HG03103 (cell line): ENCODE data around the gene EAF1.
"Not testable (repeated sequence)": the region's sequence is repeated elsewhere in the genome, so short reads cannot be mapped to it uniquely, and the experiment has no call there.

Experiments used
- ATAC-seq: cut with Tn5 transposase; IDR thresholded peaks from one replicate; pipeline ENCODE4 v1.9.1; 2021; ENCODE audit warnings: low read depth; ENCODE audit not compliant: unreplicated experiment

EAF1 gene

DNA sequence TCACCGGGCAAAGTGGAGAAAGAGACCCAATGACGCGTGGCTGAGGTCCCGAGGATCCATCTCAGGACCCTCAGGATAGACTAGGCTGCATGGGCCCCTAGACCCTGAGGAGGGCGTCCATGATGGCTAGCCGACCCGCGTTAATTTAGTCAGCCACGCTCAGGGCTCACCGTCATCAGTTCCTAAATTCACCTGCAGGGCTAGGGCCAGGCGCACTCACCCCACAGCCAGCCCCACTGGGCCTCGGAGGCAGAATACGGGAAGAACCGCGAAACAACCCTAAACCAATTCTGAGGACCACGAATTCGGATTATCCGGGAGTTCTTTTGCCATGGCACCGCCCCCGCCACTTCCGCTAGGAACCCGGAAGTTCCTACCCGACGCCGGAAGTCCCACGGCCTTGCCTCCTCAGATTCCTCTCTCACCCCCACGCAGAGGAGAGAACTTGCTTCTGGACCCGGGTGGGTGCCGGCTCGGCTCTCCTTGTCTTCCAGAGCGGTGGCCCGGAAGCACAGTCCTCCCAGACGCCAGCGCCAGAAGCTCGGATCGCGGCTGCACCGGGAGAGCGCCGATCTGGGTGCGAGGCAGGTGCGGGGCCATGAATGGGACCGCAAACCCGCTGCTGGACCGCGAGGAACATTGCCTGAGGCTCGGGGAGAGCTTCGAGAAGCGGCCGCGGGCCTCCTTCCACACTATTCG is at the start of gene EAF1, which contains the start of gene METTL6:
Gene EAF1, plus strand, starts transcription at position 417 of the 699 bp plus-strand sequence. Its CDS starts 182 bp downstream, at position 599.
Gene METTL6, minus strand, starts transcription at position 363 of the 699 bp plus-strand sequence. CDS start 1,033 bp downstream, outside the sequence.
- peak; percentile 89 for ATAC-seq

DNA sequence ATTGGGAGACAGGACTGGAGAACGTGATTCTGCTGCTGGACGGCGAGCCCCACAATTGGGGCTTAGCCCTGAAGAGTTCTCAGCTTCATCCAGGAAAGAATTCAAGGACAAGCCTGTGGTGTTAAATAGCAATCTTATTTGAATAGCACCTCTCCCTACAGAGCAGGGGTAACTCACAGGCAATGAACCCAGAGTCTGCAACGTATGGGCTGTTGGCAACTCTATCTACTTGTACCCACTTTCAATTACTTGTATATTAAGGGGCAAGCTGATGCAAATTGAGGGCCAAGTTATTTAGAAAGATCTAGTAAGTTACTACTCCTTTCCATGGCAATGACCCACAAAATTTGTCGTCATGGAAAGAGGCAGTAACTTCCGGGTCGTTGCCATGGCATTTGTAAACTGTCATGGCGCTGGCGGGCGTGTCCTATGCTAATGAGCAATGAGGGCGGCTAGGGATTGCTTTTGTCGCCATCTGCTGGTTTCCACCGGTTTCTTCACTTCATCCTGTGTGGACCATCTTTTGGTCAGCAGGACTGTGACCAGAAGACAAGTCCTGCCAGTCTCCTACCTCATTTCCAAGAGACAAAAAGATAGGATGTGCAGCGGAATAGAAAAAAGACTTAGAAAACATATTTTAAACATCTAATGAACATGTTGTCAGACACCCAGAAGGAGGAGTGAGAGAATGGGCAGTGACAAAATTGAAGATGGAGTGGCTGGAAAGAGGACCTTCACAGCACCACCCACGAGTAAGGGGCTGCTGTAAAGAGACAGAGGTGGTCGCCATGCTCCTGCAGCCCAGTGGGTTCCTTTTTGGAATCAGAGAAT is 49.2 kb upstream of the EAF1 start:
- peak; percentile 91 for ATAC-seq

DNA sequence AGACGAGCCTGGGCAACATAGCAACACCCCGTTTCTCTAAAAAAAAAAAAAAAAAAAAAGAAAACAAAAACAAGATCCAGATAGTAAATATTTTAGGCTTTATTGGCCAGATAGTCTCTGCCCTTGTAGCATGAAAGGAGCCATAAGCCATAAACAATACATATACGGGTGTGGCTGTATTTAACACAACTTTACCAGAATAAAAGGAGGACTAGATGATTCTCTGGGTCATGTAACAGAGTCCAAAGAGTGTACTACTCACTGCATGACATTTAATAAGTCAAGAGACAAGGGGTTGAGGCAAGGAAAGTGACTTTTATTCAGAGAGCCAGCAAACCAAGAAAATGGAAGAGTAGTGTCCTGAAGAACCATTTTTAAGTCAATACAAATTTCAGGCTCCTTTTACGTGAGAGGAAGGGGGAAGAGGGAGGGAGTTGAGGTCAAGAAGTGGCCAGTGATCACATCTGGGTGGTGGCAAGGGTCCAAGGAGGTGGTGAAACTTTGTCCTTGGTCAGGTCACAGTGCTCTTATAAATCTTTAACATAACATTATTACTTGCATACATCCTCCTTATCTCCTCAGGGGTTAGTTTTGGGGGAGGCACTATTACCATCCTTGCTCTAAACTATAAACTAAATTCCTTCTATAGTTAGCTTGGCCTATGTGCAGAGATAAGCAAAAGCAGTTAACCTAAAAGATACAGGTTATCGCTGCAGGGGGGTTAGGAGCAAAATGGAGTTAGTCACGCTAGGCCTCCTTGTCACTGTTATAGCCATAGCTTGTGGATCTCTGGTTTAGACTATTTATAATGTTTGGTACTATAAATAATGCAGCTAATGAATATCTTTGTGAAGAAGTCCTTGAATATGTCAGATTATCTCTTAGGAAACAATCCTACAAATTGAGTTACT is 46.2 kb upstream of the EAF1 start:
- ATAC-seq, result no peak

DNA sequence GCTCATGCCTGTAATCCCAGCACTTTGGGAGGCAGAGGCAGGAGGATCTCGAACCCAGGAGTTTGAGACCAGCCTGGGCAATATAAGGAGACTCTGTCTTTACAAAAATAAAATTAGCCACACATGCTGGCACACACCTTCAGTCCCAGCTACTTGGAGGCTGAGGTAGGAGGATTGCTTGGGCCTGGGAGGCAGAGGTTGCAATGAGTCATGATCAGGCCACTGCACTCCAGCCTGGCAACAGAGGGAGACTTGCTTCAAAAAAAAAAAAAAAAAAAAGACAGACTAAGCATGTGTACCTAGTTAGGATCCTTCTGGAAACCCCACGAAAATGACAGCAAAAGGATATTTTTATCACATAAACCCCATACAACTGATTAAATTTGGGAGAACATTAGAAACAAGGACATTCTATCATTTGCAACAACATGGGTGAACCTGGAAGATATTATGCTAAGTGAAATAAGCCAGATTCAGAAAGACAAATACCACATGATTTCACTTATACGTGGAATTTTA is 44.9 kb upstream of the EAF1 start:
- no peak for ATAC-seq

DNA sequence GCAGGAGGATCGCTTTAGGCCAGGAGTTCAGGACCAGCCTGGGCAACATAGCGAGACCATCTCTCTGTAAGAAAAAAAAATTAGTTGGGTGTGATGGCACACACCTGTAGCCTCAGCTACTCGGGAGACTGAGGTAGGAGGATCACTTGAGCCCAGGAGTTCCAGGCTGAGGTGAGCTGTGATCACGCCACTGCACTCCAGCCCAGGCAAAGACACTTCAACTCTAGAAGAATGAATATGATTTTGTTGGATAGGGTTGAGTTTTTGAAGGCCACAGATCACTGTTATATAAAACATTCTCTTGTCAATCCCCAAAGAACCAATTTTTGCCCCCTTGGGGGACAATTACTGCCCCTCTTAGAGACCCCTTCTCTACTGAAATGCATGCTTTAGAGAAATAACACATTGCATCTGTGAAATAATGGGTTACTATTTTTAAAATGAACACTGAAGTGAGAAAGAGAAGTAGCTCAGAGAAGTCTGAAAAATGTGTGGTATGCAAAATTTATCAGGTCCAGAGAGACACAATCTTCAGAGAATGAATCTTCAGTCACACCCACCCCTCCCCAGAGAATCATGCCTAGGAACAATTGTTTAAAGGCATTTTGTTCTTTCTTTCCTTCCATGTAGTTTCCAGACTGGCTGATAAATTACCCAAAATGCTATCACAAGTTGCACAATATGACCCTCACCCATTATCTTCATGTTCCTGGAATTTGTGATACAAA is 42.7 kb upstream of the EAF1 start:
- ATAC-seq, result peak; percentile 68

DNA sequence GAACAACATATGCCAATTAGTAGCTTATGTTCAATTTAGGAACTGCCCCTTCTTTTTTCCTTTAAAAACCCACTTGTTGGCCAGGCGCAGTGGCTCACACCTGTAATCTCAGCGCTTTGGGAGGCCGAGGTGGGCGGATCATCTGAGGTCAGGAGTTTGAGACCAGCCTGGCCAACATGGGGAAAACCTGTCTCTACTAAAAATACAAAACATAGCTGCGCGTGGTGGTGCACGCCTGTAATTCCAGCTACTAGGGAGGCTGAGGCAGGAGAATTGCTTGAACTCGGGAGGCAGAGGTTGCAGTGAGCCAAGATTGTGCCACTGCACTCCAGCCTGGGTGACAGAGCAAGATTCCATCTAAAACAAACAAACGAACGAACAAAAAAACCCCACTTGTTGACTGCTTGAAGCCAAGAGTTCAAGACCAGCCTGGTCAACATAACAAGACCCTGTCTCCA is 42.1 kb upstream of the EAF1 start:
- ATAC-seq, result peak; percentile 15

DNA sequence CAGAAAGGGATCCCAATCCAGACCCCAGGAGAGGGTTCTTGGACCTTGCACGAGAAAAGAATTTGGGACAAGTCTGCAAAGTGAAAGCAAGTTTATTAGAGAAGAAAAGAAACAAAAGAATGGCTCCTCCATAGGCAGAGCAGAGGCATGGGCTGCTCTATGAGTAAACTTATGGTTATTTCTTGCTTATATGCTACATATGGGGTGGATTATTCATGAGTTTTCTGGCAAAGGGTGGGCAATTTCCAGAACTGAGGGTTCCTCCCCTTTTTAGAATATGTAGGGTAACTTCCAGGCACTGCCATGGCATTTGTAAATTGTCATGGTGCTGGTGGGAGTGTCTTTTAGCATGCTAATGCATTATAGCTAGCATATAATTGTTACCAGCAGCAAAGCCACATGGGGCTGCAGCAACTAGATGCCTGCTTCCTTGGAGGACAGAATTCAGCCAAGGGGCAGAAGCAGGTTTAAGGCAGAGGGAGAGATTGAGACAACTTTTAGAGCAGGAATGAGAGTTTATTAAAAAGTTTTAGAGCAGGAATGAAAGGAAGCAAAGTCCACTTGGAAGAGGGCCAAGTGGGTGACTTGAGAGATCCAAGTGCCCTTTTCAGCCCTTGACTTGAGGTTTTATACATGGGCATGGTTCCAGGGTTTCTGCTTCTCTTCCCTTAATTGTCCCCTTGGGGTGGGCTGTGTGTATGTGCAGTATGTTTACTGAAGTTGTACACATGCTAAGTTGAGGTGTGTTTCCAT is 41.3 kb upstream of the EAF1 start:
- ATAC-seq, result no peak

DNA sequence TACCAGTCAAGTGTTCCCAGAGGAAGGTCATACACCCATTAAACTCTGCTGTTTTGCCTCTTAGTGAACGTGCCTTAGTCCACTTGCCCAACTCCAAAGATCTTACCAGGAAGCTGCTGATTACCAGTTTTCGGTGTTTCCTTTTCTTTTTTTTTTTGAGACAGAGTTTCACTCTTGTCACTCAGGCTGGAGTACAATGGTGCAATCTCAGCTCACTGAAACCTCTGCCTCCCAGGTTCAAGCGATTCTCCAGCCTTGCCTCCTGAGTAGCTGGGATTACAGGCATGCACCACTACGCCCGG is 40.8 kb upstream of the EAF1 start:
- ATAC-seq, result not testable (repeated sequence)

DNA sequence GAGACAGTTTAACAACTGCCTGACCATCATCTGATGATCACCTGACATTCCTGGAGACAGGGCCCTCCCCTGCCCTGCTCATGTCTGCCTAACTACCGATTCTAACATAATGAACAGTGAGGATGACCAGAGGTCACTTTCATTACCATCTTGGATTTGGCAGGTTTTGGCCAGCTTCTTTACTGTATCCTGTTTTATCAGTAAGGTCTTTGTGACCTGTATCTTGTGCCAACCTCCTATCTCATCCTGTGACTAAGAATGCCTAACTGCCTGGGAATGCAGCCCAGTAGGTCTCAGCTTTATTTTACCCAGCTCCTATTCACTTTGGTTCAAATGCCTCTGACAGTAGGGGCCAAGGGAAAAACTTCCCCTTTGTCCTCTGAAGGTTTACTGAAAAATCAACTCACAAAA is 40.2 kb upstream of the EAF1 start:
- ATAC-seq, result no peak

DNA sequence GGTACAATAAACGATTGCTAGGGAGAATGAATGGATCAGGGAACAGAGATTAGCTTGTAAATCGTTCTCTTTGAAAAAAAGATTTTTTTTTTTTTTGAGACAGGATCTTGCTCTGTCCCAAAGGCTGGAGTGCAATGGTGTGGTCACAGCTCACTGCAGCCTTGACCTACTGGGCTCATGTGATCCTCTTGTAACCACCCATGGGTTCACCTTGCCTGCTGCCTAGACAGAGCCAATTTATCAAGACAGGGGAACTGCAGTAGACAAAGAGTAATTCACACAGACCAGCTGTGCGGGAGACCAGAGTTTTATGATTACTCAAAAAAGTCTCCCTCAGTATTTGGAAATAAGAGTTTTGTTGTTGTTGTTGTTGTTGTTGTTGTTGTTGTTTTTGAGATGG is 39.7 kb upstream of the EAF1 start:
- no peak for ATAC-seq

DNA sequence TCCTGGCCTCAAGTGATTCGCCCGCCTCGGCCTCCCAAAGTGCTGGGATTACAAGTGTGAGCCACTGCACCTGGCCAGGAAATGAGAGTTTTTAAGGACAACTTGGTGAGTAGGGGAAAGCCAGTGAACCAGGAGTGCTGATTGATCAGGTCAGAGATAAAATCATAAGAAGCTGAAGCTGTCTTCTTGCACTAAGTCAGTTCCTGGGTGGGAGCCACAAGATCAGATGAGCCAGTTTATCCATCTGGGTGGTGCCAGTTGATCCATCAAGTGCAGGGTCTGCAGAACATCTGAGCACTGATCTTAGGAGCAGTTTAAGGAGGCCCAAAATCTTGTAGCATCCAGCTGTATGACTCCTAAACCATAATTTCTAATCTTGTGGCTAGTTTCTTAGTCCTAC is 39.1 kb upstream of the EAF1 start:
- not testable (repeated sequence) for ATAC-seq

DNA sequence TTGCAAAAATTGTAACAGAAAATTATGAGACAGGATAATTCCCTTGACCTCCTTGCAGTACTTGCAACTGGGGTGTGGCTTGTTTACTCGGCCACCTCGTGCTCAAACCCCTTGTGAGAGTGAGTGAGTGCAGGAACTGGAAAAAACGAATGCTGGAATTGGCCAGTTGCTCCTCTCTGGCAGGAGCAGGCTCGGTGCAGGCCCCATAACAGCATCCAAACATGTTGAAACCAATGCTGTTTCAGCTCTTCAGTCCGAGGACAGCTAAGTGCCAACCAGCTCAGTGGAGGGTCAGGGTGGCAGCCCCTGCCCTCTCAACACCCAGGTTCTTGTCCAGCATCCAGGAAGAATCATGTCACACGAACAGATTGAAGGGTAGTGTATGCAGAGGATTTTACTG is 36.9 kb upstream of the EAF1 start:
- no peak for ATAC-seq

DNA sequence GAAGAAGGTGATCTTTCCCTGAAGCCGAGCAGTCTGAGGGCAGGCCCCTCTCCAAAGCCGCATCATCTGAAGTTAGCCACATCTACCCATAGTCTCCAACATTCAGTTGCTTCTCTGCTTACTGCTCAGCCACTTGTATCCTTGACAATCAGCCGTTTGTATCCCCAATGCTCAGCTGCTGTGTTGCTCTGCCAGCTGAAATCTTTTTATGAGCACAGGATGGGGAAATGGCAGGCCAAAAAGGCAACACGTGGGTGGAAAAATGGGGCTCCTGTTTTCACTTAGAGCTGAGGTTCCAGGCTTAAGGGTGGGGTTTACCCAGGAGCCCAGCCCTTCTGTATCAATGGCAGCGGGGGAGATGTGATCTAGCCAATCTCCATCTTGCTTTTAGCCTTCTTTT is 36.4 kb upstream of the EAF1 start:
- ATAC-seq, result no peak

DNA sequence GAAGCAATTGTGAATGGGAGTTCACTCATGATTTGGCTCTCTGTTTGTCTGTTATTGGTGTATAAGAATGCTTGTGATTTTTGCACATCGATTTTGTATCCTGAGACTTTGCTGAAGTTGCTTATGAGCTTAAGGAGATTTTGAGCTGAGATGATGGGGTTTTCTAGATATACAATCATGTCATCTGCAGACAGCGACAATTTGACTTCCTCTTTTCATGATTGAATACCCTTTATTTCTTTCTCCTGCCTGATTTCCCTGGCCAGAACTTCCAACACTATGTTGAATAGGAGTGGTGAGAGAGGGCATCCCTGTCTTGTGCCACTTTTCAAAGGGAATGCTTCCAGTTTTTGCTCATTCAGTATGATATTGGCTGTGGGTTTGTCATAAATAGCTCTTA is 34.1 kb upstream of the EAF1 start:
- not testable (repeated sequence) for ATAC-seq

DNA sequence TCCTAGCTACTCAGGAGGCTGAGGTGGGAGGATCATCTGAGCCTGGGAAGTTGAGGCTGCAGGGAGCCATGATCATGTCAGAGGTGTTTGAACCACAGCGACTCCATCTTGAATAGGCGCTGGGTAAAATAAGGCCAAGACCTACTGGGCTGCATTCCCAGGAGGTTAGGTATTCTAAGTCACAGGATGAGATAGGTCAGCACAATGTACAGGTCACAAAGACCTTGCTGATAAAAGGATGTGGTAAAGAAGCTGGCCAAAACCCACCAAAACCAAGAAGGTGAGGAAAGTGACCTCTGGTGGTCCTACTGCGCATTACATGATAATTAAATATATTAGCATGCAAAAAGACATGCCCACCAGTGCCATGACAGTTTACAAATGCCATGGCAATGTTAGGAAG is 28.7 kb upstream of the EAF1 start:
- ATAC-seq, result not testable (repeated sequence)

DNA sequence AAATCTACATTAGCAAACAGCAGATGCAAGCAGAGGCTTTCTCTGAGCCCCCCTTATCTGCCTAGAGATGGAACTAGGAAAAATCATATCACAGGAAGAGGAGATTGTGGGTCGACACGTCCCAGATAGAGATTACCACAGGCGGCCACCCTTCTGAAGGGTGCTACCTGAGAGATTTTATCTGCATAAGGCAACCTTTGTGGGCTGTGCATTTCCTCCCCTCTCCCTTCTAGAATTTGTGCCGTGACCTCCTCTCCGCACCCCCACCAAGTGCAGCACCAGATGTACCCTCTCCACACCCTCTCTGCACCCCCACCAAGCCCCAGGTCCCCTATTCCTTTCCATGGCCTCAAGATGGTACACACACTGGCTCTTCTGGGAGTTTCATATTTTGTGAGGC is 27.4 kb upstream of the EAF1 start:
- ATAC-seq, result no peak

DNA sequence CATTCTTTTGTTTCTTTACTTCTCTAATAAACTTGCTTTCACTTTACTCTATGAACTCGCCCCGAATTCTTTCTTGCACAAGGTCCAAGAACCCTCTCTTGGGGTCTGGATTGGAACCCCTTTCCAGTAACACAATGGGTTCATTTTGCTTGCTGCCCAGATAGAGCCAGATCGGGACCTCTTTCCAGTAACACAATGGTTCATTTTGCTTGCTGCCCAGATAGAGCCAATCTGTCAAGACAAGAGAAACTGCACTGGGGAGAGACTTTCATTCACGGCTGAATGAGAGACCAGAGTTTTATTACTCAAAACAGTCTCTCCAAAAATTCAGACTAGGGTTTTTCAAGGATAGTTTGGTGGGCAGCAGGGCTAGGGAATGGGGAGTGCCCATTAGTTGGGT is 25.5 kb upstream of the EAF1 start:
- no peak for ATAC-seq

DNA sequence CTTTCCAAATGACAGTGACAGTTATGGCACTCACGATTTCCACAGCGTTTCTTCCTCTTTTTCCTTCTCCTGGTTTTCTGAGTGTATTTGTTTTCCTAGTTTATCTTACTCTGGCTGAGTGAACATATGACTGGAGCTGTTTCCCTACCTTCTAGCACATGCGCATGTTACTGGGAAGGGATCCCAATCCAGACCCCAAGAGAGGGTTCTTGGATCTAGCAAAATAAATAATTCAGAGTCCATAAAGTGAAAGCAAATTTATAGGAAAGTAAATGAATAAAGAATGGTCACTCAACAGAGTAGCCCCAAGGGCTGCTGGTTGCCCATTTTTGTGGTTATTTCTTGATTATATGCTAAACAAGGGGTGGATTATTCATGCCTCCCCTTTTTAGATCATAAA is 23.9 kb upstream of the EAF1 start:
- no peak for ATAC-seq

DNA sequence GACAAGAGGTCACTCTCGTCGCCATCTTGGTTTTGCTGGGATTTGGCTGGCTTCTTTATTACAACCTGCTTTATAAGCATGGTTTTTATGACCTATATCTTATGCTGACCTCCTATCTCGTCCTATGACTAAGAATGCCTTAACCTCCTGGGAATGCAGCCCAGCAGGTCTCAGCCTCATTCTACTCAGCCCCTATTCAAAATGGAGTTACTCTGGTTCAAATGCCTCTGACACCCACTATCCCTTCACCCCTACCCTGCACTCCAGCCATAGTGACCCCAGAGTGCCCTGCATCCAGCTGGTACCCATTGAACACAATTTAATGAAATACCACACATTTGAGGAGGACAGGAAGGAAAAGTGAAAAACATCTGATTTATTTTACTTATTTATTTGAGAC is 23.4 kb upstream of the EAF1 start:
- ATAC-seq, result no peak
